ENCODE data around the gene ZNF550. TPM values are rescaled to one million over a fixed set of nuclear protein-coding genes. Genes with fewer than 3 reads are reported as not detected.
"Not testable (repeated sequence)": the region's sequence is repeated elsewhere in the genome, so short reads cannot be mapped to it uniquely, and the experiment has no call there.

ZNF550 gene
- total RNA-seq, 2 experiments from 2014 or later: 5.6 to 6.6 TPM

GRCh38 chr19:57512845-57513244, 46.8 kb downstream of the ZNF550 start:
- ChIA-PET CTCF (no interaction called here), POLR2A (no interaction called here)
- no peak for DNase-seq
- Mint-ChIP-seq H3K36me3 (peaks cover 82% of the 10 kb centered on the region), H3K9me3 (peaks cover 78% of the 10 kb centered on the region), H3K27ac (no peak overlapping the region), H3K4me3 (no peak overlapping the region), H3K4me1 (ENCODE audit: low read depth) (no peaks in the 10 kb centered on the region), H3K27me3 (no peaks in the 10 kb centered on the region)
- intact Hi-C loops (cut with micrococcal nuclease): no loop called here

- POLR2A ChIA-PET: no interaction called here
- no peak overlapping the region for H3K27ac Mint-ChIP-seq
- H3K27me3 Mint-ChIP-seq: no peaks in the 10 kb centered on the region
- H3K9me3 Mint-ChIP-seq: peaks cover 79% of the 10 kb centered on the region
- H3K36me3 Mint-ChIP-seq: peaks cover 83% of the 10 kb centered on the region
- intact Hi-C loops (cut with micrococcal nuclease): no loop called here
- DNase-seq: no peak
- H3K4me3 Mint-ChIP-seq: no peak overlapping the region
- CTCF ChIA-PET: no interaction called here
- no peaks in the 10 kb centered on the region for H3K4me1 Mint-ChIP-seq (ENCODE audit: low read depth)
Measured at GRCh38 chr19:57511484-57511883, 48.2 kb downstream of the ZNF550 start.

GRCh38 chr19:57506163-57506562, 53.5 kb downstream of the ZNF550 start:
- POLR2A ChIA-PET: no interaction called here
- intact Hi-C loops (cut with micrococcal nuclease): no loop called here

GRCh38 chr19:57500400-57500799, 59.3 kb downstream of the ZNF550 start:
- CTCF ChIA-PET; POLR2A ChIA-PET; DNase-seq; intact Hi-C loops (cut with micrococcal nuclease); H3K27me3 Mint-ChIP-seq: not testable (repeated sequence)
- peaks cover 17% of the 10 kb centered on the region for H3K4me1 Mint-ChIP-seq (ENCODE audit: low read depth)
- H3K9me3 Mint-ChIP-seq: peaks cover 66% of the 10 kb centered on the region
- peak overlapping the region; percentile 72 for H3K27ac Mint-ChIP-seq
- H3K36me3 Mint-ChIP-seq: peaks cover 49% of the 10 kb centered on the region
- peak overlapping the region; percentile 78 for H3K4me3 Mint-ChIP-seq

More at GRCh38 chr19:57506163-57506562, 53.5 kb downstream of the ZNF550 start:
- Mint-ChIP-seq H3K27ac (no peak overlapping the region), H3K4me3 (no peak overlapping the region), H3K36me3 (peaks cover 83% of the 10 kb centered on the region), H3K9me3 (peaks cover 72% of the 10 kb centered on the region), H3K4me1 (ENCODE audit: low read depth) (peaks cover 2% of the 10 kb centered on the region), H3K27me3 (no peaks in the 10 kb centered on the region)
- no peak for DNase-seq
- CTCF ChIA-PET: no interaction called here

GRCh38 chr19:57499680-57500395, 59.8 kb downstream of the ZNF550 start, which contains the start of gene ZNF773:
TSS of gene ZNF773 (plus strand) at chr19:57499938. CDS start at chr19:57500081, 143 bp downstream.
- intact Hi-C loops (cut with micrococcal nuclease): loop anchor here (1.0 kb wide), 2 partner anchors 27 to 65 kb away; partner anchors contain the start of genes ZNF549 and ZNF749
- peak within 1 kb of the TSS; percentile 78 for H3K4me3 Mint-ChIP-seq
- peak within 1 kb of the TSS; percentile 79 for H3K27ac Mint-ChIP-seq
- H3K36me3 Mint-ChIP-seq: peaks cover 49% of the 10 kb centered on the region
- POLR2A ChIA-PET: interaction anchor here (0.5 to 1.2 kb wide), 2 partner anchors 12 to 496 kb away, joined by 3 read pairs; partner anchors contain the start of gene ZNF419
- CTCF ChIA-PET, H3K27me3 Mint-ChIP-seq: not testable (repeated sequence)
- H3K9me3 Mint-ChIP-seq: peaks cover 66% of the 10 kb centered on the region
- peak; percentile 97 for DNase-seq
- H3K4me1 Mint-ChIP-seq (ENCODE audit: low read depth): peaks cover 17% of the 10 kb centered on the region

- intact Hi-C loops (cut with micrococcal nuclease): loop anchor here (1.0 kb wide), 2 partner anchors 28 to 64 kb away; partner anchors contain the start of genes ZNF549 and ZNF749
Measured at GRCh38 chr19:57499332-57499679, 60.4 kb downstream of the ZNF550 start.

DNA sequence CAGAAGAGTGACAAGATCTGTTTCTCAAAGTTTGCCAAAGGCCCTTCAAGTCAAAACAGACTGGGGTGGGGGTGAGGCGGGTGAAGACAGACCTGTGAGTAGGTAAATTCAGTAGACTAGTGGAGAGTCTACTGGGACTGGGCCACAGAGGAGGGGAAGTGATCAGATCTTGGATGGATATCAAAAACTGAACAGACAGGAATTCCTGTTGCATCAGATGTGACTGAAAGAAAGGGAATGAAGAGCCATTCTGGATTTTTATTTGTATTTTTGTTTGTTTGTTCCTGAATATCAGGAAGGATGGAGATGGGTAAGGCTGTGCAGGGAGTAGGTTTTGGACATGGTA, 71.4 kb downstream of the ZNF550 start:
- peaks cover 40% of the 10 kb centered on the region for H3K36me3 Mint-ChIP-seq
- peaks cover 11% of the 10 kb centered on the region for H3K4me1 Mint-ChIP-seq (ENCODE audit: low read depth)
- H3K27me3 Mint-ChIP-seq, DNase-seq, POLR2A ChIA-PET, CTCF ChIA-PET, H3K27ac Mint-ChIP-seq: not testable (repeated sequence)
- intact Hi-C loops (cut with micrococcal nuclease): loop anchor here (1.0 to 5.0 kb wide), 2 partner anchors 39 to 296 kb away; partner anchors contain the start of genes ZNF264 and ZNF549
- peaks cover 34% of the 10 kb centered on the region for H3K9me3 Mint-ChIP-seq
- H3K4me3 Mint-ChIP-seq: peak overlapping the region; percentile 58

More at GRCh38 chr19:57499332-57499679, 60.4 kb downstream of the ZNF550 start:
- DNase-seq, CTCF ChIA-PET, H3K27me3 Mint-ChIP-seq: not testable (repeated sequence)
- Mint-ChIP-seq H3K4me3 (peak overlapping the region; percentile 78), H3K27ac (peak overlapping the region; percentile 79), H3K36me3 (peaks cover 52% of the 10 kb centered on the region), H3K9me3 (peaks cover 68% of the 10 kb centered on the region), H3K4me1 (ENCODE audit: low read depth) (peaks cover 17% of the 10 kb centered on the region)
- POLR2A ChIA-PET: interaction anchor here (0.5 to 1.2 kb wide), 2 partner anchors 12 to 496 kb away, joined by 3 read pairs; partner anchors contain the start of gene ZNF419

- peak within 1 kb of the TSS; percentile 63 for H3K27ac Mint-ChIP-seq
- ChIA-PET POLR2A (interaction anchor here (1.0 kb wide), 1 partner anchor 12 kb away, joined by 3 read pairs; the partner anchor contains the start of gene ZNF773), CTCF (interaction anchor here (0.9 kb wide), 1 partner anchor 15 kb away, joined by 3 read pairs; no protein-coding TSS in a partner anchor)
- peaks cover 29% of the 10 kb centered on the region for H3K9me3 Mint-ChIP-seq
- H3K27me3 Mint-ChIP-seq: not testable (repeated sequence)
- H3K4me3 Mint-ChIP-seq: peak within 1 kb of the TSS; percentile 58
- H3K4me1 Mint-ChIP-seq (ENCODE audit: low read depth): peaks cover 11% of the 10 kb centered on the region
- intact Hi-C loops (cut with micrococcal nuclease): loop anchor here (1.0 to 5.0 kb wide), 3 partner anchors 40 to 295 kb away; partner anchors contain the start of genes ZNF264, ZNF416 and ZNF549
- peak; percentile 94 for DNase-seq
- H3K36me3 Mint-ChIP-seq: peaks cover 35% of the 10 kb centered on the region
Measured at GRCh38 chr19:57487477-57488298, 72.0 kb downstream of the ZNF550 start, which contains the start of gene ZNF419. TSS of gene ZNF419 (plus strand) at chr19:57487750. CDS start at chr19:57487951, 201 bp downstream.

Other genes starting within 250 kb of the ZNF550 start
- gene ZNF543, start 239.4 kb downstream of the ZNF550 start, total RNA-seq: 1 to 10 TPM; 4.0 to 4.3 TPM
- 1 to 10 TPM; 3.8 to 4.0 TPM for gene ZNF304, start 208.6 kb downstream of the ZNF550 start, total RNA-seq
- 1 to 10 TPM; 3.3 to 3.9 TPM for gene TRAPPC2B, start 196.3 kb downstream of the ZNF550 start, total RNA-seq
- 1 to 10 TPM; 1.0 to 1.4 TPM for gene ZNF547, start 196.3 kb downstream of the ZNF550 start, total RNA-seq
- 10 to 100 TPM; 12.0 to 12.1 TPM for gene ZNF548, start 170.0 kb downstream of the ZNF550 start, total RNA-seq
- gene ZNF17, start 148.7 kb downstream of the ZNF550 start, total RNA-seq: 1 to 10 TPM; 4.2 to 5.0 TPM
- 1 to 10 TPM; 9.3 to 9.4 TPM for gene ZNF749, start 124.5 kb downstream of the ZNF550 start, total RNA-seq
- gene VN1R1, start 102.7 kb downstream of the ZNF550 start, total RNA-seq: under 1 TPM in 1 of 2 experiments, not detected in 1; 0.12 TPM
- gene ZNF772, start 82.3 kb downstream of the ZNF550 start, total RNA-seq: 1 to 10 TPM; 3.9 to 4.0 TPM
- gene ZNF419, start 72.1 kb downstream of the ZNF550 start, total RNA-seq: 1 to 10 TPM; 4.3 to 5.1 TPM
- gene ZNF773, start 59.9 kb downstream of the ZNF550 start, total RNA-seq: 1 to 10 TPM; 4.0 to 4.5 TPM
- 1 to 10 TPM; 2.9 to 3.4 TPM for gene ZNF549, start 32.5 kb downstream of the ZNF550 start, total RNA-seq
- 1 to 10 TPM; 2.2 to 2.4 TPM for gene ZNF416, start 19.0 kb upstream of the ZNF550 start, total RNA-seq
- 1 to 10 TPM; 3.4 to 3.6 TPM for gene ZIK1, start 24.3 kb upstream of the ZNF550 start, total RNA-seq
- 1 to 10 TPM; 3.7 to 5.6 TPM for gene ZNF530, start 40.0 kb upstream of the ZNF550 start, total RNA-seq
- 1 to 10 TPM; 6.7 to 8.0 TPM for gene ZNF134, start 54.4 kb upstream of the ZNF550 start, total RNA-seq
- 1 to 10 TPM; 8.2 to 8.3 TPM for gene ZNF211, start 73.3 kb upstream of the ZNF550 start, total RNA-seq
- not detected for gene ZSCAN4, start 109.1 kb upstream of the ZNF550 start, total RNA-seq
- gene ZNF551, start 122.1 kb upstream of the ZNF550 start, total RNA-seq: 1 to 10 TPM; 4.4 to 6.2 TPM
- gene ZNF154, start 149.3 kb upstream of the ZNF550 start, total RNA-seq: under 1 TPM; 0.48 to 0.61 TPM
- 1 to 10 TPM; 5.4 to 6.3 TPM for gene ZNF671, start 167.8 kb upstream of the ZNF550 start, total RNA-seq
- 1 to 10 TPM; 7.8 to 8.3 TPM for gene ZNF776, start 187.0 kb upstream of the ZNF550 start, total RNA-seq
- gene ZNF586, start 209.8 kb upstream of the ZNF550 start, total RNA-seq: 10 to 100 TPM; 11.5 to 11.7 TPM